GM03348 (cell line): ENCODE results near the gene ENDOU.

ENCODE experiments used
- DNase-seq: peaks from one replicate; pipeline ENCODE4 v3.0.0; 2012; ENCODE audit warnings: low spot score

Gene ENDOU

DNA sequence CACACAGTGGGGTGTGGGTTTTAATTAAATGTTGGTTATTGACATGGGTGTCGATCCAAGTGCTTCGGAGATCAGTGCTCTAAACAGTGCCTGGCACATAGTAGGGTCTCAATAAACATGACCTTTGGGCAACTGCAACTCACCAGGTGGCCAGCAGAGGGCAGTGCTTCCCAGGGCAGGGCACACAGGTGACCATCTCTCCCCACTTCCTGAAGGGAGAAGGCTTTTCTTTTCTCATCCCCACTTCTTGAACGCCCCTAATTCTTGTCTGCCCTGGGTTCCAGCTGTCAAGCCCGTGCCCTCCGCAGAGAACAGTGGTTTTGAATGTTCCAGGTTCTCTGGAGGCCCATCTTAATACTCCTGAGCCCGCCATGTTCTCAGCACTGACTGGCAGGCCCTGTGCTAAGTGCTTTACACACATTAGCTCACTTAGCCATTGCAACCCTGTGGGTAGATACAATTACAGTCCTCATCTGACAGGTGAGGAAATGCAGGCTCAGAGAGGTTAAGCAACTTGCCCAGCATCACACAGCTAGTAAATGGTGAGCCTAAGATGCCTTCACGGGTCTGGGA is 17.0 kb upstream of the ENDOU start:
- peak; percentile 65 for DNase-seq

- no peak for DNase-seq
Observed at GRCh38 chr12:47741340-47741703, 16.0 kb upstream of the ENDOU start.

DNA sequence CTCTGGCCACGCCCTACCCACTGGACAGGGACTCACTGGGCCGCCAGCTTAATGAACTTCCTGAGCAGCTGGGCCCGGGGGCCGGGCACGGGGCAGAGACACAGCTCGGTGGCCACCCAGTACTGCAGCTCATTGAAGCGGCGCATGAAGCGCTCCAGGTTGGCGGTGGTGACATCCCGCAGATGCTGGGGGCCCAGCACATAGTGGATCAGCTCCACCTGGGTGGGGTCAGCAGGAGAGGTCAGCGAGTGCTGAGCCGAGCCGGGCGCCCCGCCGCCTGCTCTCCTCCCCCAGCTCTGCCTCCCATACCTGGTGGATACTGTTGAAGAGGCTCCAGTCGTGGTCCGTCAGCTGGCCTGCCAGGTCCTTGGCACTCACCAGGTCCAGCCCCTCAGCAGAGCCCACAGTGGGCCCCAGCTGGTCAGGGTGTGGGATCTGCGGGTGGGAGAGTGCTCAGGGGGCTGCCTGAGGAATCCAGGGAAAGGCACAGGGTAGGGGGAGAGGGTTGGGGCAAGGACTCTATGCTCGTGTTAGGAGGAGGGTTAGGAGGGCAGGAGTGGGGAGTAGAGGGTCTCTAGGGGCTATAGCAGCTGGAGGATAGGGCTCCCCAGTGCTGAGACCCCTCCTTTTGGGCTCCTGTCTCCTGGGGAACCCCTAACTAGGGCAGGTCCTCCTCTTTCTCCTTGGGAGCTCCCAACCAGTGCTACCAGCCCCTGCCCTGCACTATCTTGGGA is 15.5 kb upstream of the ENDOU start:
- no peak for DNase-seq

DNA sequence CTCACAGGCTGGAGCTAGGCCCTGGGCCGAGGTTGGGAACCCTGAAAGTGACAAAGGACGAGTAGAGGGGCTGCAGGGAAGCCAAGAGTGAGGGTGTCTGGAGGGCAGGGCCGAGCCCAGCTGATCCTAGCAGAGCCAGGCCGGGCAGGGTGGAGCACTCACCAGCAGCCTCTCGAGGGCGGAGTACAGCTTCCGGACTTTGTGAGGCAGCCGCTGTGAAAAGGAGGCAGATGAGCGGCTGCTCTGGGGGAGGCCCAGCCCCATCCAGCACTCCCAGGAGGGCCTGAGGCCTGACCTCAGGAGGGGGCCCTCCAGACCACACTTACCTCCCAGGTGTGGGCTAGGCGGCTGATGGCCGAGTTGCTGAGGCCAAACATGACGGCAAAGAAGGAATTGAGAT is 14.7 kb upstream of the ENDOU start:
- no peak for DNase-seq

GRCh38 chr12:47739297-47739696 is 14.0 kb upstream of the ENDOU start:
- DNase-seq, result no peak

GRCh38 chr12:47737936-47738594 is 12.8 kb upstream of the ENDOU start:
- no peak for DNase-seq

GRCh38 chr12:47736877-47737676 is 11.8 kb upstream of the ENDOU start:
- DNase-seq, result peak; percentile 87

- DNase-seq, result no peak
Observed at GRCh38 chr12:47736216-47736615, 10.9 kb upstream of the ENDOU start.

DNA sequence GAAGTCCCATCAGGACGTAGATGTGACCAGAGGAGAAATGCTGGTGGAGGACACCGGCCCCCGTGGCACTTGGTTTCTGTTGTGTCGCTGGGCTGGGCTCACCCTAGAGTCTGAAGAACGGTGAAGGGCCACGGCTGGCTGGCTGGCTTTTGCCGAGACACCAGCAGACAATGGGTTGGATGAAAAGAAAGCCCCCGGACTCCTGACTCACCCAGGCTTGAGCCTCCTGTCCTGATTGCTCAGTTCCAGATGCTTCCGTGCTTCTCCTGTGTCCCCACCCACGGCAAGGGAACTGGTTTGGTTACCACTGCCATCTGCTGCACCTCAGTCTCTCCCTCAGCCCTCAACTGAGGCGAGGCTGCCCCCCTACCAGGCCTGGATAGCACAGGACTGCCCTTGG is 10.4 kb upstream of the ENDOU start:
- DNase-seq, result no peak

- no peak for DNase-seq
Observed at GRCh38 chr12:47734725-47735480, 9.6 kb upstream of the ENDOU start.

- no peak for DNase-seq
Observed at GRCh38 chr12:47733142-47733541, 7.9 kb upstream of the ENDOU start.

GRCh38 chr12:47732504-47732903 is 7.2 kb upstream of the ENDOU start:
- DNase-seq, result no peak

DNA sequence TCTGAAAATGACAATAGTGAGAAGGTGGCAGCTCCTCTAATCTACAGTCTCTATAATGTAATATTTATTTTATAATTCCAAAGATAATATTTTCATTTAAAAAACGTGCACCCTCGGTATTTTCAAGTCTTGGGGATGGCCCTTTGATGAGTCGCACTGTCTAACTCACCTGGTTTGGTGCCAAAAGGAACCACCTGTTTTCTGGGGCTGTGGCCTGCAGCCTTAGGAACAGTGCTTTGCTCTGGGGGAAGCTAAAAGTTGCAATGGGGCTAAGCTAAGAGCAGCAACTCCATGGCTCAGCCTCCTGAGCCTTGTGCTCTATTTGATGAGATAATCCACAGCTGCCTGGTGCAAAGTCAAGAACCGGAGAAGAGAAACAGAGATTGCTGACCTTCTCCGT is 6.4 kb upstream of the ENDOU start:
- DNase-seq, result no peak

DNA sequence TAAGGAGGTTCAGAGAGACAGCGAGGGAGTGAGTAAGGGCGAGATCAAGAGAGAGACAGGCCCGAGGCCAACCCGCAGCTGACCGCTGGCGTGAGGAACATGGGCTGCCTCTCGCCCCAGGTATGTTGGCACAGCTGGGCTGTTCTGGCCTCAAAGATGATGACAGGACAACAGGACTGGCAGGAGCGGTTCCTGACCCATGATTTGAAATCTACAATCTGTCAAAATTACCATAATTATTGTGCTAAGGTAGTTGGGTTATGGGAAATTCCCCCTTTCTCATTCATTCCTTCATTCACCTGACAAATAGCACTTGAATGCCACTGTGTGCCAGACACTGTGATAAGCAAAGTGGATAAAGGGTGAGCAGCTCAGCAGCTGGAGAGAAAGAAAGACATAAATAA is 5.1 kb upstream of the ENDOU start:
- DNase-seq, result no peak

GRCh38 chr12:47729233-47729632 is 3.9 kb upstream of the ENDOU start:
- DNase-seq, result peak; percentile 51

DNA sequence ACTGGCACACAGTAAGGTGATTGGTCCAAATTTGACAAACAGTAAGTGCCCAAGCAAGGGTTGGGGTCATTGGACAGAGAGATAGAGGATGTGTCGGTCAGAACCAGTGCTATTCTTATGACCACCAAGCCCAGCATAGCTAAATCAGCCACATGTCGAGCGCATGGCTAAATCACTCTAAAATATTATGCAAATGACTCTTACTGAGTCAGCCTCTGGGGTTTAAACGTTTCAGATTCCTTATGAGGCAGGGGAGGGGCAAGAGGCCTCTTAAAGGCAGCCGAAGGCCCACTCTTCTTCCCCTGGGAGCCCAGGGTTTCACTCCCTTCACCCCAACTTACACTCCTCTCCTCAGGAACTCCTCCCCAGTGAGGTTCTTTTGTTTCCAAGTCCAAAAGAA is 603 bp upstream of the ENDOU start:
- DNase-seq, result peak; percentile 76

DNA sequence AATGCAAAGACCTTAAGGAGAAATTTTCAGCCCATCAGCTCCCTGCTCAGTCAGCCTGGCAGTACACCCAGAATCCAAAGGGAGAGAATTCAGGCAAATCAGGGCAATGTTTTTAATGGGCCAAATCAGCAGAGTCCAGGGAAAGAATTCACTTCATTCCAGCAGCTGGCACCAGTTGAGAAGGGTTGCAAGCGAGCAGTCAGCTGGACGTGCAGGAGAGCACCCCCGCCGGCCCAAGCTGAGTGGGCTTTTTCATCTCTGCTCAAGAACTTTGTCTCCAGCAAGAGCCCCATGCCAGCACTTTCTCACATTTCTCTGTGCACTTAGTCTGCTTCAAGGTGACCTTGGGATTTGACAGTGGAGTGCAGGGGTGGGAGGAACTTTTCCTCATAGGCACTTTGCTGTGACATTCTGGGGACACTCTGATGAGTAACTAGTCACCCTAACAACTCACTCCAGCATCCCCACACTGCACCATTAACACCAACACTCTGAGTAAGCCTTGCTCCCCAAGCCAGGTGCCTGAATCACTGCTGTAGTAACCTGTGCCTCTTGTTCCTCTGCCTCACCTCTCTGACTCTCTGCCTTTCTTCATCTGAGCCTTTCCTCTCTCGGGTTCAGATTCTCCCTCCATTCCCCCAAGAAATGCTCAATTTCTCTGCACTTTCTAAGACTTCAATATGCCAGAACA is 2.2 kb downstream of the ENDOU start:
- DNase-seq, result no peak

GRCh38 chr12:47722136-47722834 is 3.0 kb downstream of the ENDOU start:
- no peak for DNase-seq

DNA sequence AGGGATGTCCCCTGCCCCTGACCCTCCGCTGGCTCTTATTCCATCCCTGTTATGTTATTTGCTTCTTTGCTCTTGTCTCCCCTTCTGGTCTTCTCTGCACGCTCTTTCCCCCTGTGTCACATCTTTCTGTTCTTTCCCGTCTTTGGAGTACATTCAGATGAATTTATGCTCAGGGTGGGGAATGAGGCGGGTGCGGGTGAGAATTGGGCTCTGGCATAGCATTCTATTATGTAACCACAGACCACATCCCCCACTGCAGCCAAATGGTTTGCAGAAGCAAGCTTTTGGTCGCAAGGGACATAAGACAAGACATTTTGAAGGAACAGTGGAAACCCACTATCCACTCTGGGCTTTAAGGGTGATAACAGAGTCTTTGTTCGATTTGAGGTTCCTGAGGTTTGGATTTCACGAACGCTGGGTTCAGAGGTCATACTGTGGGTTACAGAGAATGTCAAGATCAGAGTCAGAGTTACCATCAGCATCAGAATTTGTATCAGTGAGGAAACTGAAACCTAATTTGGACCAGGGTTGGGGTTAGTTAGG is 3.8 kb downstream of the ENDOU start:
- DNase-seq, result no peak

GRCh38 chr12:47718531-47718930 is 6.8 kb downstream of the ENDOU start:
- DNase-seq, result no peak
